OCI-LY1 (cell line): ENCODE measurements around the gene ZNF451.

Experiments used
- CTCF ChIP-seq: fragments of 200-600 bp; sonication (generic), shearing (Covaris generic); IDR thresholded peaks from 2 replicates; pipeline ENCODE4 v1.5.1; 2017; ENCODE audit warnings: mild to moderate bottlenecking, antibody characterized with exemption, low read length, moderate library complexity, mixed read lengths
- EZH2 ChIP-seq: fragments of 200-600 bp; sonication (generic), shearing (Covaris generic); IDR thresholded peaks from 2 replicates; pipeline ENCODE4 v1.8.0; 2017; ENCODE audit warnings: borderline replicate concordance, mixed run types, mild to moderate bottlenecking, antibody characterized with exemption, low read length, moderate library complexity, mixed read lengths

GRCh38 chr6:57158658-57159057 lies 68.7 kb downstream of the ZNF451 start:
- TF ChIP-seq CTCF (no peak), EZH2 (no peak)
